Loucy (cell line): ENCODE measurements around the gene CCT7.

Experiments used
- H2AFZ ChIP-seq: fragments of 200-600 bp; sonication (generic); 2 replicates; pipeline ENCODE4 v1.6.0; 2016; ENCODE audit warnings: antibody characterized with exemption, mild to moderate bottlenecking, low read length, moderate library complexity
- H3F3A ChIP-seq: fragments of 200-600 bp; 2 replicates; pipeline ENCODE4 v1.6.0; 2016; ENCODE audit warnings: antibody characterized with exemption, low read depth, mild to moderate bottlenecking
- H3K27me3 ChIP-seq: fragments of 200-600 bp; sonication (generic); 2 replicates; pipeline ENCODE4 v1.6.1; 2014; ENCODE audit warnings: low read length, mild to moderate bottlenecking; ENCODE audit not compliant: insufficient read depth, poor library complexity, severe bottlenecking
- H3K36me3 ChIP-seq: fragments of 200-600 bp; sonication (generic); 2 replicates; pipeline ENCODE4 v1.6.1; 2016; ENCODE audit warnings: low read length; ENCODE audit not compliant: insufficient read depth
- H3K4me1 ChIP-seq: fragments of 200-600 bp; sonication (generic); 2 replicates; pipeline ENCODE4 v1.5.1; 2014; ENCODE audit warnings: low read length, mild to moderate bottlenecking; ENCODE audit not compliant: insufficient read depth, poor library complexity, severe bottlenecking
- H3K4me2 ChIP-seq: fragments of 200-600 bp; sonication (generic); 2 replicates; pipeline ENCODE4 v1.6.0; 2014; ENCODE audit warnings: antibody characterized with exemption, low read length, low read depth, mild to moderate bottlenecking; ENCODE audit not compliant: poor library complexity, severe bottlenecking
- H3K4me3 ChIP-seq: fragments of 200-600 bp; sonication (generic); 2 replicates; pipeline ENCODE4 v1.5.1; 2014; ENCODE audit warnings: low read length, mild to moderate bottlenecking, mixed read lengths; ENCODE audit not compliant: poor library complexity, severe bottlenecking
- H3K79me2 ChIP-seq: fragments of 200-600 bp; sonication (generic); 2 replicates; pipeline ENCODE4 v1.6.1; 2014; ENCODE audit warnings: low read length; ENCODE audit not compliant: insufficient read depth
- H3K9ac ChIP-seq: fragments of 200-600 bp; sonication (generic); 2 replicates; pipeline ENCODE4 v1.6.0; 2014; ENCODE audit warnings: mild to moderate bottlenecking, low read depth, low read length, moderate library complexity; ENCODE audit not compliant: poor library complexity, severe bottlenecking
- H3K9me2 ChIP-seq: fragments of 200-600 bp; sonication (generic); replicated peaks from 2 replicates; pipeline ENCODE4 v1.6.1; 2016; ENCODE audit warnings: low read depth, low read length, mixed read lengths
- H3K9me3 ChIP-seq: fragments of 200-600 bp; sonication (generic); 2 replicates; pipeline ENCODE4 v1.6.1; 2014; ENCODE audit warnings: mild to moderate bottlenecking, antibody characterized with exemption, low read length, low read depth; ENCODE audit not compliant: insufficient read depth
- H4K20me1 ChIP-seq: fragments of 200-600 bp; sonication (generic); 2 replicates; pipeline ENCODE4 v1.6.0; 2014; ENCODE audit warnings: antibody characterized with exemption, low read length, mild to moderate bottlenecking; ENCODE audit not compliant: insufficient read depth, poor library complexity, severe bottlenecking
- EZH2phosphoT487 ChIP-seq: fragments of 200-600 bp; IDR thresholded peaks from 2 replicates; pipeline ENCODE4 v1.6.1; 2018; ENCODE audit warnings: antibody characterized with exemption, mild to moderate bottlenecking, moderate library complexity, borderline replicate concordance
- TF ChIP-seq, protein P1 (sequence below): fragments of 200-600 bp; sonication (generic); conservative IDR thresholded peaks from 2 replicates; pipeline ENCODE4 v1.5.1; 2014; ENCODE audit warnings: mild to moderate bottlenecking, antibody characterized with exemption, low read length

Gene CCT7

DNA sequence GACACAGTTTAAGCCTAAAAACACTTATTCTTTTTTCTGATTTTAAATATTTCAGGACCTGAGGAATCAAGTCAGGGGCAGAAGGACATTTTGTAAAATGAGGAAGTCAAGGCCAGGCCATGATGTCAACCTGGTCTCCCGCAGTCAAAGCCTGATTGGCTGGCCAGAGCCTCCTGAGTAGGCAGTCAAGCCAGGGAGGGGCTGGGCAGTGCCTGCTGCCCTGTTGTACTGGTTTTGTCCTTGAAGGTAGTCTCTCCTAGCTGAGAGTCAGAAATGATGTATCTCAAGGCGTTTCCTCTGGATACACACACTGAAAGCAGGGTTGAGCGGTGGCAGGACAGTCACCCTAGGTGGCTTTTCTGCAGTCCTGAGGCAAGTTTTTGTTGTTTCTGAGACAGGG is 19.8 kb downstream of the CCT7 start:
- H3K9ac ChIP-seq: no peak overlapping the region

DNA sequence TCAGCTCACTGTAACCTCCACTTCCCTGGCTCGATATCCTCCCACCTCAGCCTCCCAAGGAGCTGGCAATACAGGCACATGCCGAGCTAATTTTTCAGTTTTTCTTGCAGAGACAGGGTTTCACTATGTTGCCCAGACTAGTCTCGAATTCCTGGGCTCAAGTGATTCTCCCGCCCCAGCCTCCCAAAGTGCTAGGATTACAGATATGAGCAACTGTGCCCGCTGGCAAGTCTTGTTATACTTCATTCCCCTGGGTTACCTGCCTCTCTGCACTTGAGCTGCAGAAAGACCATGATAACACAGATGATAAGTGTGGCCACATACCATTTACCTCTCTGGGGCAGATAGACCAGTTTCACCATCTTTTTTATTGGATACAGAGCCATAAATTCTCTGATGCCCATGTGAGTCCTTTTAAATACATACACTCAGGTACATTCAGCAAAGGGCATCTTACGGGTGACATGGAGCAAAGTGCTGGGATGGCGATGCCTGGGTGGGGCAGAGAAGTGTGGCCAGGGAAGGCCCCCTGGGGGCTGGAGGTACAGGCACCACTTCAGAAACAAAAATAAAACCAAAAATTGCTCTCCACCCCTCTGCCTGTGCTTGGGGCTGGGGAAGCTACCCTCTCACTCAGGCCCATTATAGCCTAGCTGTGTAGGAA is 20.4 kb downstream of the CCT7 start:
- H2AFZ ChIP-seq: no peak overlapping the region
- no peaks in the 10 kb centered on the region for H3K4me1 ChIP-seq
- H3F3A ChIP-seq: no peaks in the 10 kb centered on the region
- no peaks in the 10 kb centered on the region for H3K27me3 ChIP-seq
- H3K79me2 ChIP-seq: no peaks in the 10 kb centered on the region
- H3K9me3 ChIP-seq: no peaks in the 10 kb centered on the region
- H3K4me3 ChIP-seq: no peak overlapping the region
- H3K36me3 ChIP-seq: peaks cover 72% of the 10 kb centered on the region; the same call in 1 of the 2 replicates
- no peak overlapping the region for H3K4me2 ChIP-seq
- H3K9me2 ChIP-seq: no peaks in the 10 kb centered on the region
- H3K9ac ChIP-seq: no peak overlapping the region
- TF ChIP-seq, protein P1, sequence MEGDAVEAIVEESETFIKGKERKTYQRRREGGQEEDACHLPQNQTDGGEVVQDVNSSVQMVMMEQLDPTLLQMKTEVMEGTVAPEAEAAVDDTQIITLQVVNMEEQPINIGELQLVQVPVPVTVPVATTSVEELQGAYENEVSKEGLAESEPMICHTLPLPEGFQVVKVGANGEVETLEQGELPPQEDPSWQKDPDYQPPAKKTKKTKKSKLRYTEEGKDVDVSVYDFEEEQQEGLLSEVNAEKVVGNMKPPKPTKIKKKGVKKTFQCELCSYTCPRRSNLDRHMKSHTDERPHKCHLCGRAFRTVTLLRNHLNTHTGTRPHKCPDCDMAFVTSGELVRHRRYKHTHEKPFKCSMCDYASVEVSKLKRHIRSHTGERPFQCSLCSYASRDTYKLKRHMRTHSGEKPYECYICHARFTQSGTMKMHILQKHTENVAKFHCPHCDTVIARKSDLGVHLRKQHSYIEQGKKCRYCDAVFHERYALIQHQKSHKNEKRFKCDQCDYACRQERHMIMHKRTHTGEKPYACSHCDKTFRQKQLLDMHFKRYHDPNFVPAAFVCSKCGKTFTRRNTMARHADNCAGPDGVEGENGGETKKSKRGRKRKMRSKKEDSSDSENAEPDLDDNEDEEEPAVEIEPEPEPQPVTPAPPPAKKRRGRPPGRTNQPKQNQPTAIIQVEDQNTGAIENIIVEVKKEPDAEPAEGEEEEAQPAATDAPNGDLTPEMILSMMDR: no peak
- TF ChIP-seq EZH2phosphoT487: no peak
- H4K20me1 ChIP-seq: no peaks in the 10 kb centered on the region

More for the DNA sequence above, 19.8 kb downstream of the CCT7 start:
- Histone ChIP-seq H3K4me1 (no peaks in the 10 kb centered on the region), H3K4me3 (no peak overlapping the region), H3K36me3 (peaks cover 72% of the 10 kb centered on the region; the same call in 1 of the 2 replicates), H3K9me2 (no peaks in the 10 kb centered on the region), H3K27me3 (no peaks in the 10 kb centered on the region), H3F3A (no peaks in the 10 kb centered on the region), H4K20me1 (no peaks in the 10 kb centered on the region), H2AFZ (no peak overlapping the region), H3K9me3 (no peaks in the 10 kb centered on the region), H3K4me2 (no peak overlapping the region), H3K79me2 (no peaks in the 10 kb centered on the region)
- TF ChIP-seq EZH2phosphoT487: no peak
- TF ChIP-seq, protein P1: no peak

DNA sequence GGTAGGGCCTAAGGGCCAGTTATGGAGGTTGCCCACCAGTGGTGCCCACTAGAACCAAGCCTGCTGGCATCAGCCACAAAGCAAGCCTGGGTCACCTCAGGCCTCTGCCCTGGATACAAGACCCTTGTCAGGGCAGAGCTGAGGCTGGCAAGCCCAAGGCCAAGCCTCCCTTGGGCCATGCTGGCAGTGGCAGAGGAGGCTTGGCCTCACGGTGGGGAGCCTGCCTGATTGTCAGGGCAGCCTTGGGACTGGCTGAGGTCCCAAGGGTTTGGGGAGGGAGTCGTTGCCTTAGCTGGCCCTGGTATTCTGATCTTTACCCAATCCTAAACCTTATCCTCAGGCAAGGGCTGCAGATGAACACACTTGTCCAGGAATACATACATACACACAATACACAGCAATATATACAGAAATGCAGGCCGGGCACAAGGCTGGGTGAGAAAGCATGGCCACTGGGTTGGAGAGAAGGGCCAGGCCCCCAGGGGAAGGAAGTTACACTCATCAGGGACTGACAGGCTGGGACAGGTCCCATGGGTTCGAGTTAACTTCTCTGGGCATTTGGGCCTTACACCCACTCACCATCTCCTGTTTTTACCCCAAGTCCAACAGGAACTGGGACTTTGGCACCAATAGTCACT is 21.0 kb downstream of the CCT7 start:
- no peaks in the 10 kb centered on the region for H3F3A ChIP-seq
- H3K4me3 ChIP-seq: no peak overlapping the region
- no peak for TF ChIP-seq EZH2phosphoT487
- TF ChIP-seq, protein P1: no peak
- H4K20me1 ChIP-seq: no peaks in the 10 kb centered on the region
- H3K4me1 ChIP-seq: no peaks in the 10 kb centered on the region
- H3K9me2 ChIP-seq: no peaks in the 10 kb centered on the region
- no peak overlapping the region for H3K4me2 ChIP-seq
- no peaks in the 10 kb centered on the region for H3K9me3 ChIP-seq
- no peak overlapping the region for H2AFZ ChIP-seq
- H3K9ac ChIP-seq: no peak overlapping the region
- H3K27me3 ChIP-seq: no peaks in the 10 kb centered on the region
- H3K36me3 ChIP-seq: peaks cover 72% of the 10 kb centered on the region; the same call in 1 of the 2 replicates
- H3K79me2 ChIP-seq: no peaks in the 10 kb centered on the region
